ENCODE results near the gene SFT2D3. TPM values are rescaled to one million over a fixed set of nuclear protein-coding genes. Genes with fewer than 3 reads are reported as not detected.

The SFT2D3 gene
- total RNA-seq, 1 experiment from 2014 or later, result 4.7 TPM

DNA sequence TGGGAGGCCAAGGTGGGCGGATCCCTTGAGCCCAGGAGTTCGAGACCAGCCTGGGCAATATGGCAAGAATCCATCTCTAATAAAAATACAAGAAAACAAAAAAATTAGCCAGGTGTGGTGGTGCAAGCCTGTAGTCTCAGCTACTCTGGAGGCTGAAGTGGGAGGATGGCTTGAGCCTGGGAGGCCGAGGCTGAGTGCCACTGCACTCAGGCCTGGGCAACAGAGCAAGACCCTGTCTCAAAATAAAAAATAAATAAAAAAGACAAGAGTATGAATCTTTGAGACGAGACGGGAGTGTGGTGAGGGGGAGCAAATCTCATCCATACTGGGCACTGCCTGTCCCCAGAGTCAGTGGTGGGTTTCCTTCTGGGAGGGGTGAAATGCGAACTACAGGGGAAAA is 43.2 kb upstream of the SFT2D3 start:
- Histone ChIP-seq H3T11ph (ENCODE audit: low read length) (no peak overlapping the region), H3K79me2 (ENCODE audit: insufficient read depth, low read length) (0 out of 2 replicates have a peak, but pooled peaks cover 2% of the 10 kb centered on the region), H3K9me3 (ENCODE audit: control insufficient read depth, low read depth, low read length) (no peaks in the 10 kb centered on the region), H3K23ac (ENCODE audit: insufficient read length, low read depth, low read length) (no peak overlapping the region), H3K56ac (ENCODE audit: insufficient read length, low read depth, low read length) (no peak overlapping the region), H3K14ac (ENCODE audit: insufficient read depth, low read length) (no peak overlapping the region), H3K4ac (ENCODE audit: low read depth, low read length) (no peak overlapping the region), H4K5ac (ENCODE audit: insufficient read length, low read depth, low read length) (no peak overlapping the region), H4K8ac (replicated peaks; ENCODE audit: insufficient read length, low read depth, low read length) (no peak overlapping the region), H3K4me2 (ENCODE audit: insufficient read depth, insufficient read length, low read length) (no peak overlapping the region), H3K27ac (ENCODE audit: insufficient read length, low read depth, low read length) (no peak overlapping the region), H2BK15ac (ENCODE audit: low read depth, low read length) (no peak overlapping the region), H3K27me3 (ENCODE audit: insufficient read depth, low read length) (no peaks in the 10 kb centered on the region), H3K4me1 (ENCODE audit: insufficient read depth, low read length) (no peaks in the 10 kb centered on the region), H4K91ac (ENCODE audit: insufficient read length, low read depth, low read length) (no peak overlapping the region), H2BK5ac (ENCODE audit: insufficient read length, low read length) (no peak overlapping the region), H2BK120ac (ENCODE audit: low read depth, low read length, poor library complexity, severe bottlenecking) (no peak overlapping the region), H2BK12ac (ENCODE audit: insufficient read length, low read depth, low read length) (no peak overlapping the region), H3K23me2 (ENCODE audit: insufficient read length, low read depth, low read length, poor library complexity, severe bottlenecking) (no peaks in the 10 kb centered on the region), H2AK5ac (ENCODE audit: insufficient read length, low read length) (no peak overlapping the region), H3K18ac (ENCODE audit: insufficient read length, low read depth, low read length) (no peak overlapping the region), H2BK20ac (ENCODE audit: low read depth, low read length, poor library complexity, severe bottlenecking) (no peak overlapping the region), H2AFZ (ENCODE audit: low read length) (no peak overlapping the region), H3K79me1 (ENCODE audit: insufficient read depth, low read depth, low read length, poor library complexity, severe bottlenecking) (no peaks in the 10 kb centered on the region), H3K9ac (ENCODE audit: extremely low read depth, insufficient read length, low read length) (no peak overlapping the region), H4K20me1 (ENCODE audit: control insufficient read depth, insufficient read depth, insufficient read length) (no peaks in the 10 kb centered on the region)
- no CpG with 5 or more reads among the region's 6 CpGs for WGBS (ENCODE audit: extremely low coverage, insufficient read length, low lambda C conversion rate)
- H3K27me3 Mint-ChIP-seq (ENCODE audit: low read depth), result peaks cover 8% of the 10 kb centered on the region
- H3K4me3 Mint-ChIP-seq, result no peak overlapping the region
- H3K36me3 Mint-ChIP-seq (ENCODE audit: insufficient read depth in 1 of 3, low read depth in 3 of 3), result peaks cover 0 to 2% (median 0%) of the 10 kb centered on the region in 3 experiments; a peak in 3 of 7 replicates
- peaks cover 9 to 15% of the 10 kb centered on the region in 2 experiments for H3K4me1 Mint-ChIP-seq
- TF ChIP-seq, protein P1, sequence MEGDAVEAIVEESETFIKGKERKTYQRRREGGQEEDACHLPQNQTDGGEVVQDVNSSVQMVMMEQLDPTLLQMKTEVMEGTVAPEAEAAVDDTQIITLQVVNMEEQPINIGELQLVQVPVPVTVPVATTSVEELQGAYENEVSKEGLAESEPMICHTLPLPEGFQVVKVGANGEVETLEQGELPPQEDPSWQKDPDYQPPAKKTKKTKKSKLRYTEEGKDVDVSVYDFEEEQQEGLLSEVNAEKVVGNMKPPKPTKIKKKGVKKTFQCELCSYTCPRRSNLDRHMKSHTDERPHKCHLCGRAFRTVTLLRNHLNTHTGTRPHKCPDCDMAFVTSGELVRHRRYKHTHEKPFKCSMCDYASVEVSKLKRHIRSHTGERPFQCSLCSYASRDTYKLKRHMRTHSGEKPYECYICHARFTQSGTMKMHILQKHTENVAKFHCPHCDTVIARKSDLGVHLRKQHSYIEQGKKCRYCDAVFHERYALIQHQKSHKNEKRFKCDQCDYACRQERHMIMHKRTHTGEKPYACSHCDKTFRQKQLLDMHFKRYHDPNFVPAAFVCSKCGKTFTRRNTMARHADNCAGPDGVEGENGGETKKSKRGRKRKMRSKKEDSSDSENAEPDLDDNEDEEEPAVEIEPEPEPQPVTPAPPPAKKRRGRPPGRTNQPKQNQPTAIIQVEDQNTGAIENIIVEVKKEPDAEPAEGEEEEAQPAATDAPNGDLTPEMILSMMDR (conservative IDR thresholded peaks at IDR 0.05), result no peak
- DNase-seq, result no peak
- no peaks in the 10 kb centered on the region for H3K9me3 Mint-ChIP-seq
- H3K27ac Mint-ChIP-seq, result no peak overlapping the region

All from H9 (cell line).